Measurements from ENCODE around the gene MAPRE3. TPM values are rescaled to one million over a fixed set of nuclear protein-coding genes. Genes with fewer than 3 reads are reported as not detected.

Gene MAPRE3
- total RNA-seq, 1 experiment from 2014 or later, result 11.6 TPM

GRCh38 chr2:27076323-27076722 lies 105.9 kb downstream of the MAPRE3 start:
- no TSS peak for BruUV-seq (replicated peaks)
- intact Hi-C loops (cut with micrococcal nuclease; ENCODE audit: unreplicated experiment), result no loop called here
- TF ChIP-seq REST (IDR thresholded peaks at IDR 0.05; ENCODE audit: insufficient read depth in 1 of 2, low read depth in 2 of 2, low read length in 1 of 2) (no peak), SIN3A (IDR thresholded peaks at IDR 0.05; ENCODE audit: borderline replicate concordance, insufficient read depth, low read depth, low read length) (no peak), TCF7L2 (IDR thresholded peaks at IDR 0.05; ENCODE audit: low read depth, low read length) (no peak), POLR2AphosphoS5 (IDR thresholded peaks at IDR 0.05; ENCODE audit: low read depth, low read length) (no peak), CTCF (IDR thresholded peaks at IDR 0.05) (no peak)
- in situ Hi-C loops (cut with HindIII; ENCODE audit: low pct_unique_long_range_greater_than_20kb, low sequenced_read_pairs), result no loop called here
- Histone ChIP-seq H3K4me3 (ENCODE audit: low read depth in 2 of 2, low read length in 2 of 2) (no peak overlapping the region), H3K27ac (ENCODE audit: low read length) (no peak overlapping the region), H3K4me1 (ENCODE audit: control insufficient read depth, insufficient read depth, low read length) (peaks cover 7% of the 10 kb centered on the region), H3K36me3 (ENCODE audit: control insufficient read depth, insufficient read depth, low read length) (no peaks in the 10 kb centered on the region), H3K9me3 (ENCODE audit: control insufficient read depth, insufficient read depth, low read depth, low read length) (no peaks in the 10 kb centered on the region), H3K27me3 (ENCODE audit: control insufficient read depth, insufficient read depth, low read length) (no peaks in the 10 kb centered on the region)
- POLR2A ChIA-PET, result no interaction called here
- no peak for DNase-seq (ENCODE audit: low read depth, low spot score)
- ATAC-seq, result no peak
- CTCF ChIA-PET, result no interaction called here

Other genes with a start within 250 kb of the MAPRE3 start
- gene SLC35F6, start 206.4 kb upstream of the MAPRE3 start, total RNA-seq (2021; ENCODE audit: unreplicated experiment), result 67.3 TPM
- 55.0 TPM for gene CENPA, start 184.6 kb upstream of the MAPRE3 start, total RNA-seq (2021; ENCODE audit: unreplicated experiment)
- 0.31 TPM for gene DPYSL5, start 122.5 kb upstream of the MAPRE3 start, total RNA-seq (2021; ENCODE audit: unreplicated experiment)
- 77.8 TPM for gene TMEM214, start 62.3 kb downstream of the MAPRE3 start, total RNA-seq (2021; ENCODE audit: unreplicated experiment)
- gene AGBL5, start 81.0 kb downstream of the MAPRE3 start, total RNA-seq (2021; ENCODE audit: unreplicated experiment), result 55.6 TPM
- 219 TPM for gene OST4, start 101.0 kb downstream of the MAPRE3 start, total RNA-seq (2021; ENCODE audit: unreplicated experiment)
- 0.31 TPM for gene EMILIN1, start 108.0 kb downstream of the MAPRE3 start, total RNA-seq (2021; ENCODE audit: unreplicated experiment)
- gene KHK, start 116.1 kb downstream of the MAPRE3 start, total RNA-seq (2021; ENCODE audit: unreplicated experiment), result 1.5 TPM
- 10.1 TPM for gene CGREF1, start 148.5 kb downstream of the MAPRE3 start, total RNA-seq (2021; ENCODE audit: unreplicated experiment)
- gene ABHD1, start 153.2 kb downstream of the MAPRE3 start, total RNA-seq (2021; ENCODE audit: unreplicated experiment), result 0.46 TPM
- gene PREB, start 164.0 kb downstream of the MAPRE3 start, total RNA-seq (2021; ENCODE audit: unreplicated experiment), result 60.9 TPM
- gene PRR30, start 168.8 kb downstream of the MAPRE3 start, total RNA-seq (2021; ENCODE audit: unreplicated experiment), result not detected
- 0.03 TPM for gene TCF23, start 178.4 kb downstream of the MAPRE3 start, total RNA-seq (2021; ENCODE audit: unreplicated experiment)
- 111 TPM for gene ATRAID, start 241.4 kb downstream of the MAPRE3 start, total RNA-seq (2021; ENCODE audit: unreplicated experiment)
- gene SLC5A6, start 241.6 kb downstream of the MAPRE3 start, total RNA-seq (2021; ENCODE audit: unreplicated experiment), result 74.5 TPM
- 76.7 TPM for gene CAD, start 246.7 kb downstream of the MAPRE3 start, total RNA-seq (2021; ENCODE audit: unreplicated experiment)